Brain pericyte (primary cell): ENCODE measurements around the gene ATP9A.
"Not testable (repeated sequence)": the region's sequence is repeated elsewhere in the genome, so short reads cannot be mapped to it uniquely, and the experiment has no call there.

Experiments used
- DNase-seq: peaks from one replicate; pipeline ENCODE4 v3.0.0-alpha.2; 2012; ENCODE audit warnings: low read depth, low spot score

ATP9A gene

DNA sequence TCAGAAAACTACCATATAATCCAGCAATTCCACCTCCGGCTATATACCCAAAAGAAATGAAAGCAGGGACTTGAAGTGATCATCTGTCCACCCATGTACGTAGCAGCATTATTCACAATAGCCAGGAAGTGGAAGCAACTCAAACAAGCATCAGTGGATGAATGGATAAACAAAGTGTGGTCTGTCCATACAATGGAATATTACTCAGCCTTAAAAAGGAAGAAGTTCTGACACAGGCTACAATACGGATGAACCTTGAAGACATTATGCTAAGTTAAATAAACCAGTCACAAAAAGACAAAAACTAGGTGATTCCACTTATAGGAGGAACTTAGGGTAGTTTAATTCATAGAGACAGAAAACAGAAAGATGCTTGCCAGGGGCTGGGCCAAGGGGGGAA, 76.5 kb downstream of the ATP9A start:
- no peak for DNase-seq

DNA sequence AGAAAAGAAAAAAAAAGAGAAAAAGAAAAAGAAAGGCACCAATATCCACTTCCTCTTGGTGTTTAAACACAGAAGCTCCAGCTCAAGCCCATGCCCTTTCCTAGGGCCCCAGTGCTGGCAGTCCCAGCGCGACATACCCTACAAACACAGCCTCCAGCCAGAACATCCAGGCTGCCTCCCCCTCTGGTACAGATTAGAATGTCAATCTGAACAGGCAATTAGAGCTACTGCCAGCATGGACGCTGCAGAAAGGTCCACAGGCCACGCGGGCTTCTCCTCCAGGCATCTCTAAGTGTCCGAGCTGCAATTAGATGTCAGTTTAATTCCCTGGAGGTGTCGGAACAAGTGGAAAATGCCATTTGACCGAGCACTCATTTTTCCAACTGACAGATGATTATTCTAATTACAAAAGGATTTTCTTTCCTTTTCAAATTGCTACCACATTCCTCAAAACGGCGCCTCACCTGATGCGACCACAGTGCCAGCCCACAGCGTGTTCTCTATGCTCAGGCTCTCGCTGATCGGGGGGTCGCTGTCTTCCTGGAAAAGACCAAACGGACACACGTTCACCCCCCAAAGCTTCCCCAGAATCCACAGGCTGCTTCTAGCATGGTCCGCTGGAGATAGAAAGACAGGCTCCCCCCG, 79.5 kb downstream of the ATP9A start:
- no peak for DNase-seq

- no peak for DNase-seq
Measured at GRCh38 chr20:51687630-51688029, 80.6 kb downstream of the ATP9A start.

DNA sequence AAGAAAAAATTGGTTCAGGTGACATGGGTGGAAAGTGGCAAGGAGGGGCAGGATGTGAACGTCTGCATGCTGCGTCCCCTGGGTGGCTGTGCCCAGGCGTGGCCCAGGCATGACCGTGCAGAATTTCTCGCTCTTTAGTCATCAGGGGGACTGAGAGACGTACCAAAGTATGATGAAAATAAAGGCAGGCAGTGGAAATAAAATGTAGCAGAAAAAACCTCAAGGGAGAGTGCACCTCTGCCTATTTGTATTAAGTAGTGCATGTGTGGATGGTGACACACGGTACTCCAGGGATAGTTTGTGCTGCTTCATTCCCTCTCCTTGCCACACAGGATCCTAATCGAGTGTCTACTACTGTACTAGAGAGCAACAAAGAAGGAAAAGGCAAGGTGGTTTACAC, 81.1 kb downstream of the ATP9A start:
- DNase-seq: no peak

GRCh38 chr20:51685494-51685893, 82.7 kb downstream of the ATP9A start:
- not testable (repeated sequence) for DNase-seq

DNA sequence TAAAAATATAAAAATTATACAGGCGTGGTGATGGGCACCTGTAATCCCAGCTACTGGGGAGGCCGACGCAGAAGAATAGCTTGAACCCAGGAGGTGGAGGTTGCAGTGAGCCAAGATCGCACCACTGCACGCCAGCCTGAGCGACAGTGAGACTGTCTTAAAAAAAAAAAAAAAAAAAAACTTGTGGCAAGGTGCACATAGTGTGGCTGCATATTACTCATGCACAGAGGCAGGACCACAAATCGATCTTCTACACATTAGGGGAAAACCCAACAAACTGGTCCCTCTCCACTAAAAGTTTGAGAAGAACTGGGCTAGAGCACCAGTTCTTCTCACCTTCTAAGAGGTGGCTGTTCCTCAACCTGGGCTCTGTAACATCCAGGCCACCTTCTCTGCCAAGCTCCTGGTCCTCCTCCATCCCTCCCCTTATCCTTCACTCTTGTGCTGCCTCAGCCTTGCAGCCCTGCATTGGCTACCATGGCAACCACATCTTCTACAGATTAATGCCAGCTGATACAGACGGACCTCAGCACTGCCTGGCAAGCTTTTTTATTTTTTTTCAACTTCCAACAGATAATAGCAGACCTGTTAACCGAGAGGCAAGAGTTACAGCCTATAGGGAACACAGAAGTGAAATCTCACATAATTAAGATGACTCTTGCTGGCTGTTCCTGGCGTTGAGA, 88.0 kb downstream of the ATP9A start:
- DNase-seq: no peak

GRCh38 chr20:51679254-51679921, 88.8 kb downstream of the ATP9A start:
- no peak for DNase-seq

- DNase-seq: no peak
Measured at GRCh38 chr20:51678026-51678697, 90.0 kb downstream of the ATP9A start.

GRCh38 chr20:51668947-51669346, 99.2 kb downstream of the ATP9A start:
- no peak for DNase-seq

GRCh38 chr20:51668515-51668914, 99.7 kb downstream of the ATP9A start:
- no peak for DNase-seq

DNA sequence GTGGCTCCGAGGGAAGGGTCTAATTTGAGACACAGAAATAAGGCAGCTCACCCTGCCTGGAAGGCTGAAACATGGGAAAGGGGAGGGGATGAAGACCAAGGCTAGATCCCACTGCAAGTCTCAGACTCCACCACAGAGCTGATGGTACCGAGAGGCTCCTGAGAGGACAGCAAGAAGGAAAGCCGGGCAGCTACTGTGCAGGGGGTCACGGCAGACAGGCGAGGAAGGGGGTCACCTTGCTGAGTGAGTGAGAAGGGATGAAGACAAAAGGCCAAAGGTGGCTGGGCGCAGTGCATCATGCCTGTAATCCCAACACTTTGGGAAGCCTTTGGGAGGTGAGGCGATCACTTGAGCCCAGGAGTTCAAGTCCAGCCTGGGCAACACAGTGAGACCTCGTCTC, 100.7 kb downstream of the ATP9A start:
- no peak for DNase-seq

DNA sequence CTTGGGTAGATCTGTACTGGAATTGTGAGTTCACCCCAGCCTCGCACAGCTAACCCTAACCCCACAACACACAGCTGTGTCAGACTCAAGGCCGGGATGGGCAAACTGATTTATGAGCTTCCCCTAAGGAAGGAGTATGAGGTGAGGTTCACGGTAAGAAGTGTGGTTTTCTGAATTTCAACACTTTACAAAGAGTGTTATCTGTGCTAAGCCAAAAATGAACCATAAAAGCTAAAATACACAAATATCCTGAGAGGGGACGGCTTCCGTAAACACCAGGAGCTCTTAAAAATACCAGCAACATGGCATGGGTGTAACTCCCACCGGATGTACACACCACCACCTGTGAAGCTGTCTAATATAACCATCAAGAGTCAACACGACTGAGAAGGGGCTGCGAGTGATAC, 101.2 kb downstream of the ATP9A start:
- DNase-seq: no peak

- no peak for DNase-seq
Measured at GRCh38 chr20:51666126-51666525, 102.1 kb downstream of the ATP9A start.

- DNase-seq: no peak
Measured at GRCh38 chr20:51665543-51666118, 102.6 kb downstream of the ATP9A start.

DNA sequence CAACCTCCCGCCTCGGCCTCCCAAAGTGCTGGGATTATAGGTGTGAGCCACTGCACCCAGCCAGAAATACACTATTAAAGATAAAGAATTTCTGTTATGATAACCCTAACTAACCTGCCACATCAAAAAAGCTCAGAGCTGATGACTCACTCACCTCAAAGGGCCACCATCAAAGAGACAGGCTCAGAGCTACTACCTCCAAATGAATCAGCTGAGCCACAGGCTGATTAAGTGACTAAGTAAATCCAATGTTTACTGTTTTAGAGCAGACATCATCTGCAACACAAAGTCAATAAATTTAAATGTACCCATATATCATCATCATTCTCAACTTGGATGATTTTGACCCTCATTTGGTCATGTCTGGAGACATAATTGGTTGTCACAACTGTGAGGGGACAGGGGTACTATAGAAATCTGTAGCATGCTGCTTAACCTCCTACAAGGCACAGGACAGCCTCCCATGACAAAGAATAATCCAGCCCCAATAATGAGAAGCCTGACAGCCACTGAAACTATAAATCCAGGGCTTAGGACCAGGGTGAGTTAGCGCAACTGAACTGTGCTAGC, 106.5 kb downstream of the ATP9A start:
- DNase-seq: no peak

GRCh38 chr20:51660672-51661608, 107.2 kb downstream of the ATP9A start:
- DNase-seq: no peak

GRCh38 chr20:51659491-51660050, 108.6 kb downstream of the ATP9A start:
- DNase-seq: no peak

GRCh38 chr20:51656726-51657260, 111.4 kb downstream of the ATP9A start:
- DNase-seq: no peak

GRCh38 chr20:51656089-51656488, 112.1 kb downstream of the ATP9A start:
- DNase-seq: not testable (repeated sequence)

DNA sequence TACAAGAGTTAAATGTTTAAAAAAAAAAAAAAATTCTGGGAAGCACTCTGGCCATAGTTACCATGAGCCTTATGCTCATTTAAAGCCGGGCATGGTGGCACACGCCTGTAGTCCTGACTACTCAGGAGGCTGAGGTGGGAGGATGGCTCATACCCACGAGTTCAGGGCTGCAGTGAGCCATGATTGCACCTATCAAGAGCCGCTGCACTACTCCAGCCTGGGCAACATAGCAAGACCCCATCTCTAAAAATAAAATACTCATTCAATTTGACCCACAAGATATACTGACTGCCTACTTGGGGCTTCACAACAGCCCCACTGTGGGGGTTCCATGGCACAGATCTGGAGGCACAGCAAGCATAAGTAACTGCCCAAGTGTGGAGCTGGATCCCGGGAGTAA, 113.7 kb downstream of the ATP9A start:
- DNase-seq: no peak
